Measurements from ENCODE around the gene PSMG1. TPM values are rescaled to one million over a fixed set of nuclear protein-coding genes. Genes with fewer than 3 reads are reported as not detected.

PSMG1 gene, protein sequence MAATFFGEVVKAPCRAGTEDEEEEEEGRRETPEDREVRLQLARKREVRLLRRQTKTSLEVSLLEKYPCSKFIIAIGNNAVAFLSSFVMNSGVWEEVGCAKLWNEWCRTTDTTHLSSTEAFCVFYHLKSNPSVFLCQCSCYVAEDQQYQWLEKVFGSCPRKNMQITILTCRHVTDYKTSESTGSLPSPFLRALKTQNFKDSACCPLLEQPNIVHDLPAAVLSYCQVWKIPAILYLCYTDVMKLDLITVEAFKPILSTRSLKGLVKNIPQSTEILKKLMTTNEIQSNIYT
- total RNA-seq: 38.9 and 67.0 TPM in 2 replicates

DNA sequence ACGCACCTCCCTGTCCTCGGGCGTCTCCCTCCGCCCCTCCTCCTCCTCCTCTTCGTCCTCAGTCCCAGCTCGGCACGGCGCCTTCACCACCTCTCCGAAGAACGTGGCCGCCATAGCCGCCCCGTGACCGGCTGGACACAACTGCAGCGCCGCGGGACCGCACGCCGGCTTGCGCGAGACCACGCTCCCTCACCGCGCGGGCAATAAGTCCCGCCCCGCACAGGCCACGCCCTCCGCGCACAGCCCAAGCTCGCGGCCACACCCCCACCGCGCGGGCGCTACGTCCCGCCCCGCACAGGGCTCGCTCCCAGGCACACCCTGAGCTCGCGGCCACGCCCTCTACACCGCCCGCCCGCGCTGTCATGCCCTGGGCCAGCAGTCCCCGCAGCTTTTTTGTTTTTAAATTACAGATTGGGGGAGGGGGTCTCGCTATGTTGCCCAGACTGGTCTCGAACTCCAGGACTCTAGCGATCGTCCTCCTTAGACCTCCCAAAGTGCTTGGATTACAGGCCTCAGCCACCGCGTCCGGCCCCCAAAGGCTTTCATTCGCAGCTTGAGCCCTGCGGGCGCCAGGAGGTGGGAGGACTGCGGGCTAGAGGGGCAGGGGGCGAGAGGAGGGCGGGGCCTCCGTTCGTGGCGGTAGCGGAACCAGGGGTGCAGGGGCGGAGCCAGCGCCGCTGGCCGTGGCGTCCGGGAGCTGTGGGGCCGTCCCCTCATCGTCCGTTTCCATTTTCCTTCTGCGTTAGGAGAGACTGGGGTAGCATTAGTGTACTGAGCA is at the start of gene PSMG1:
Gene PSMG1 (minus strand): TSS at position 180 of the 778 bp plus-strand sequence. CDS start 66 bp downstream, at position 114.

Other genes with a start within 250 kb of the PSMG1 start
- 67.7 and 91.2 TPM in 2 replicates for gene BRWD1, start 130.2 kb upstream of the PSMG1 start, total RNA-seq
- gene HMGN1, start 165.6 kb upstream of the PSMG1 start, total RNA-seq: 243 and 328 TPM in 2 replicates